ENCODE data around the gene FAM186B.

GRCh38 chr12:49541140-49541861 is 64.1 kb downstream of the FAM186B start:
- no peak for TF ChIP-seq CTCF (IDR thresholded peaks at IDR 0.05)
- TF ChIP-seq ZFX (IDR thresholded peaks at IDR 0.05; ENCODE audit: borderline replicate concordance), result no peak

Data from 22Rv1 (cell line).